HEK293 (cell line): ENCODE results near the gene G6PD.
A peak's percentile ranks its signal among the peaks of the same experiment; 100 is the strongest.
"Not testable (repeated sequence)": the region's sequence is repeated elsewhere in the genome, so short reads cannot be mapped to it uniquely, and the experiment has no call there.

Experiments used
- CTCF ChIA-PET: fragments of 350-600 bp; formaldehyde crosslinking; extraction: SDS; loops from one replicate; lab custom pipeline; 2021; ENCODE audit warnings: antibody characterized with exemption; lab: Yijun Ruan, JAX
- POLR2A ChIA-PET: fragments of 300-600 bp; formaldehyde crosslinking; extraction: SDS; loops from one replicate; lab custom pipeline; 2020; ENCODE audit warnings: antibody characterized with exemption, inconsistent platforms; lab: Yijun Ruan, JAX
- H3K27ac ChIP-seq: fragments of 200-500 bp; sonication (Bioruptor generic); 2 replicates; pipeline ENCODE4 v1.5.1; 2014; ENCODE audit warnings: low read depth, low read length, control low read depth, inconsistent platforms; ENCODE audit errors: extremely low read depth
- H3K36me3 ChIP-seq, 2 experiments: fragments of 200-500 bp in 1 of 2; sonication (Bioruptor generic) in 1 of 2; 1 replicate in 1 of 2; 2 replicates in 1 of 2; pipeline ENCODE4 v1.5.1; 2014 to 2017; ENCODE audit warnings: inconsistent platforms in 2 of 2, low read length in 2 of 2; ENCODE audit not compliant: control insufficient read depth in 2 of 2, insufficient read depth in 1 of 2
- H3K4me1 ChIP-seq: fragments of 200-500 bp; sonication (Bioruptor generic); 2 replicates; pipeline ENCODE4 v1.5.1; 2014; ENCODE audit warnings: mild to moderate bottlenecking, low read length, inconsistent platforms; ENCODE audit not compliant: control insufficient read depth, insufficient read depth
- H3K4me3 ChIP-seq: 2 replicates; pipeline ENCODE4 v1.5.1; 2011; ENCODE audit warnings: low read depth, mild to moderate bottlenecking, control low read depth, low read length, moderate library complexity
- H3K9me3 ChIP-seq: fragments of 200-500 bp; sonication (Bioruptor generic); 2 replicates; pipeline ENCODE4 v1.5.1; 2014; ENCODE audit warnings: low read depth, low read length, inconsistent platforms; ENCODE audit not compliant: control insufficient read depth, insufficient read depth
- BCL11A ChIP-seq: fragments of 450-650 bp; formaldehyde crosslinking; IDR thresholded peaks from 2 replicates; pipeline ENCODE4 v1.5.1; 2016; ENCODE audit warnings: low read depth, missing biosample characterization, missing genetic modification characterization
- HOXD13 ChIP-seq: sonication (generic); formaldehyde crosslinking; IDR thresholded peaks from 2 replicates; pipeline ENCODE4 v1.8.0; 2022; ENCODE audit warnings: missing genetic modification reagents, borderline replicate concordance
- KLF1 ChIP-seq: fragments of 450-650 bp; formaldehyde crosslinking; IDR thresholded peaks from 2 replicates; pipeline ENCODE4 v1.5.1; 2016; ENCODE audit warnings: missing biosample characterization, missing genetic modification characterization
- TRIM28 ChIP-seq: IDR thresholded peaks from 2 replicates; pipeline ENCODE4 v1.6.1; 2011; ENCODE audit warnings: low read length, control low read depth, borderline replicate concordance
- ZFHX2 ChIP-seq: fragments of 450-650 bp; formaldehyde crosslinking; conservative IDR thresholded peaks from 2 replicates; pipeline ENCODE4 v1.5.1; 2016; ENCODE audit warnings: missing biosample characterization, missing genetic modification characterization
- ZNF311 ChIP-seq: fragments of 450-650 bp; formaldehyde crosslinking; IDR thresholded peaks from 2 replicates; pipeline ENCODE4 v1.5.1; 2017; ENCODE audit warnings: missing biosample characterization, missing genetic modification characterization, borderline replicate concordance
- ZNF335 ChIP-seq: fragments of 450-650 bp; formaldehyde crosslinking; conservative IDR thresholded peaks from 2 replicates; pipeline ENCODE4 v1.5.1; 2016; ENCODE audit warnings: missing biosample characterization, missing genetic modification characterization
- ZNF391 ChIP-seq: fragments of 450-650 bp; formaldehyde crosslinking; IDR thresholded peaks from 2 replicates; pipeline ENCODE4 v1.5.1; 2016; ENCODE audit warnings: low read depth, missing biosample characterization, missing genetic modification characterization, borderline replicate concordance
- ZNF404 ChIP-seq: fragments of 450-650 bp; formaldehyde crosslinking; IDR thresholded peaks from 2 replicates; pipeline ENCODE4 v1.5.1; 2017; ENCODE audit warnings: missing biosample characterization, missing genetic modification characterization
- ZNF561 ChIP-seq: fragments of 450-650 bp; IDR thresholded peaks from 2 replicates; pipeline ENCODE4 v1.5.1; 2018; ENCODE audit warnings: missing biosample characterization, missing genetic modification characterization, borderline replicate concordance
- ZNF654 ChIP-seq: fragments of 450-650 bp; formaldehyde crosslinking; IDR thresholded peaks from 2 replicates; pipeline ENCODE4 v1.5.1; 2016; ENCODE audit warnings: low read depth, missing biosample characterization, missing genetic modification characterization
- ZNF747 ChIP-seq: fragments of 450-650 bp; formaldehyde crosslinking; IDR thresholded peaks from 2 replicates; pipeline ENCODE4 v1.5.1; 2016; ENCODE audit warnings: missing biosample characterization, missing genetic modification characterization
- ZNF776 ChIP-seq: fragments of 450-650 bp; formaldehyde crosslinking; IDR thresholded peaks from 2 replicates; pipeline ENCODE4 v1.5.0; 2017; ENCODE audit warnings: missing biosample characterization, missing genetic modification characterization, borderline replicate concordance
- TF ChIP-seq, protein P1 (sequence below): fragments of 450-650 bp; formaldehyde crosslinking; IDR thresholded peaks from 2 replicates; pipeline ENCODE4 v1.5.1; 2016; ENCODE audit warnings: missing biosample characterization, missing genetic modification characterization
- TF ChIP-seq, protein P2 (sequence below): fragments of 450-650 bp; IDR thresholded peaks from 2 replicates; pipeline ENCODE4 v1.5.1; 2018; ENCODE audit warnings: missing biosample characterization, mild to moderate bottlenecking, missing genetic modification characterization
- TF ChIP-seq, protein P3 (sequence below): fragments of 450-650 bp; formaldehyde crosslinking; IDR thresholded peaks from 2 replicates; pipeline ENCODE4 v1.5.1; 2017; ENCODE audit warnings: missing biosample characterization, missing genetic modification characterization
- TF ChIP-seq, protein P4 (sequence below): fragments of 450-650 bp; formaldehyde crosslinking; IDR thresholded peaks from 2 replicates; pipeline ENCODE4 v1.5.1; 2017; ENCODE audit warnings: missing biosample characterization, missing genetic modification characterization
- TF ChIP-seq, protein P5 (sequence below): fragments of 450-650 bp; formaldehyde crosslinking; IDR thresholded peaks from 2 replicates; pipeline ENCODE4 v1.5.1; 2016; ENCODE audit warnings: missing biosample characterization, missing genetic modification characterization

Gene G6PD

DNA sequence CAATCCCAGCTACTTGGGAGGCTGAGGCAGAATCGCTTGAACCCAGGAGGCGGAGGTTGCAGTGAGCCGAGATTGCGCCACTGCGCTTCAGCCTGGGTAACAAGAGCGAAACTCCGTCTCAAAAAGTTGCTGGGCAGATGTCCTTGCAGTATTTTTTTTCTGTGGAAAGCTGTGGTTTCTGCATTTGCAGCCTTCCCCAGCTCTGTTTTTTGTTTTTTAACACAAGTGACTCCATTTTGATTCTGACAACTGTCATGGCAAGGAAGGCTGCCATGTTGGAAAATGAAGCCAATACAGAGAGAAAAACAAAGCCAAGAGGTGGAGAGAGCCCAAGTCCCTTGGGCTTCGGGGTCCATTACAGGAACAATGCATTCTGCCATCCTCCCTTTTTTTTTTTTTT, 44.5 kb downstream of the G6PD start (continued):
- no peak for TF ChIP-seq TRIM28
- no peak for TF ChIP-seq ZNF335 (tag by site-specific recombination)
- no peak for TF ChIP-seq ZNF776 (tag by site-specific recombination)
- TF ChIP-seq ZNF747 (tag by site-specific recombination) = no peak

DNA sequence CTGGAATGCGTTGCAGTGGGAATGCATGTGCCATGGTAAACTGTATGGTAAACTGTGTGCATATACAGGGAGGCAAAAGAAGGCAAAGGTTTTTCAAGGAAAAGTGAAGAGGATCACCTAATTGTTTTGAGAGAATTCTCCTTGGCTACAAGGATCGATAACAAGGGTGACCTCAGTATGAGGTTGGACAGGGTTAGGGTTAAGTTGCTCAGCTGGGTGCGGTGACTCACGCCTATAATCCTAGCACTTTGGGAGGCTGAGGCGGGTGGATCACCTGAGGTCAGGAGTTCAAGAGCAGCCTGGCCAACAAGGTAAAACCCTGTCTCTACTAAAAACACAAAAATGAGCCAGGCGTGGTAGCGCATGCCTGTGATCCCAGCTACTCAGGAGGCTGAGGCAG, 45.2 kb downstream of the G6PD start:
- H3K4me1 ChIP-seq, H3K36me3 ChIP-seq, H3K27ac ChIP-seq, POLR2A ChIA-PET, H3K9me3 ChIP-seq, H3K4me3 ChIP-seq: not testable (repeated sequence)
- peak; percentile 56; the same call in 1 of the 2 replicates for TF ChIP-seq KLF1
- CTCF ChIA-PET = interaction anchor here (0.7 to 1.2 kb wide), 3 partner anchors 14 to 16 kb away, joined by 3 to 5 read pairs (median 3); no protein-coding TSS in a partner anchor

DNA sequence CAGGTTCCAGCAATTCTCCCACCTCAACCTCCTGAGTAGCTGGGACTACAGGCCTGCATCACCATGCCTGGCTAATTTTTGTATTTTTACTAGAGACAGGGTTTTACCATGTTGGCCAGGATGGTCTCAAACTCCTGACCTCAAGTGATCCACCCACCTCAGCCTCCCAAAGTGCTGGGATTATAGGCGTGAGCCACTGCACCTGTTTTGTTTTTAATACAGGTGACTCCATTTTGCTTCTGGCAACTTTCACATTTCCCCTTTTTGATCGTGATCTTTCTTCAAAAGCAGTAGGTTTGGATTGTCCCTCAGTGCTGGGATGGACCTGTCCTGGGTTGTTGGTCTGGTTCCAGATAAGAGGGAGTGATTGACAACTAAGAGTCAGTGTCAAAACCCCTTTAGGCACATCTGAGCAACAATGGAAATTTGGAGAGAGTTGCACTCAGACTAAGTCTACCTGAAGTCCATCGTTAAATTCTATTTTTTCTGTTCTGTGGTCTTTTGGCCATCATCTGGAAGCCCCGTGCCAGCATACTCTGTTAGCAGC, 50.0 kb downstream of the G6PD start:
- H3K27ac ChIP-seq, H3K36me3 ChIP-seq, H3K4me3 ChIP-seq, H3K9me3 ChIP-seq, H3K4me1 ChIP-seq, CTCF ChIA-PET: not testable (repeated sequence)
- POLR2A ChIA-PET = interaction anchor here (0.7 to 1.1 kb wide), 2 partner anchors 10 to 126 kb away, joined by 3 to 4 read pairs; partner anchors contain the start of gene UBL4A
- TF ChIP-seq, protein P1, sequence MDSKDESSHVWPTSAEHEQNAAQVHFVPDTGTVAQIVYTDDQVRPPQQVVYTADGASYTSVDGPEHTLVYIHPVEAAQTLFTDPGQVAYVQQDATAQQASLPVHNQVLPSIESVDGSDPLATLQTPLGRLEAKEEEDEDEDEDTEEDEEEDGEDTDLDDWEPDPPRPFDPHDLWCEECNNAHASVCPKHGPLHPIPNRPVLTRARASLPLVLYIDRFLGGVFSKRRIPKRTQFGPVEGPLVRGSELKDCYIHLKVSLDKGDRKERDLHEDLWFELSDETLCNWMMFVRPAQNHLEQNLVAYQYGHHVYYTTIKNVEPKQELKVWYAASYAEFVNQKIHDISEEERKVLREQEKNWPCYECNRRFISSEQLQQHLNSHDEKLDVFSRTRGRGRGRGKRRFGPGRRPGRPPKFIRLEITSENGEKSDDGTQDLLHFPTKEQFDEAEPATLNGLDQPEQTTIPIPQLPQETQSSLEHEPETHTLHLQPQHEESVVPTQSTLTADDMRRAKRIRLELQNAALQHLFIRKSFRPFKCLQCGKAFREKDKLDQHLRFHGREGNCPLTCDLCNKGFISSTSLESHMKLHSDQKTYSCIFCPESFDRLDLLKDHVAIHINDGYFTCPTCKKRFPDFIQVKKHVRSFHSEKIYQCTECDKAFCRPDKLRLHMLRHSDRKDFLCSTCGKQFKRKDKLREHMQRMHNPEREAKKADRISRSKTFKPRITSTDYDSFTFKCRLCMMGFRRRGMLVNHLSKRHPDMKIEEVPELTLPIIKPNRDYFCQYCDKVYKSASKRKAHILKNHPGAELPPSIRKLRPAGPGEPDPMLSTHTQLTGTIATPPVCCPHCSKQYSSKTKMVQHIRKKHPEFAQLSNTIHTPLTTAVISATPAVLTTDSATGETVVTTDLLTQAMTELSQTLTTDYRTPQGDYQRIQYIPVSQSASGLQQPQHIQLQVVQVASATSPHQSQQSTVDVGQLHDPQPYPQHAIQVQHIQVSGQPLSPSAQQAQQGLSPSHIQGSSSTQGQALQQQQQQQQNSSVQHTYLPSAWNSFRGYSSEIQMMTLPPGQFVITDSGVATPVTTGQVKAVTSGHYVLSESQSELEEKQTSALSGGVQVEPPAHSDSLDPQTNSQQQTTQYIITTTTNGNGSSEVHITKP (tag by site-specific recombination) = peak; percentile 64

DNA sequence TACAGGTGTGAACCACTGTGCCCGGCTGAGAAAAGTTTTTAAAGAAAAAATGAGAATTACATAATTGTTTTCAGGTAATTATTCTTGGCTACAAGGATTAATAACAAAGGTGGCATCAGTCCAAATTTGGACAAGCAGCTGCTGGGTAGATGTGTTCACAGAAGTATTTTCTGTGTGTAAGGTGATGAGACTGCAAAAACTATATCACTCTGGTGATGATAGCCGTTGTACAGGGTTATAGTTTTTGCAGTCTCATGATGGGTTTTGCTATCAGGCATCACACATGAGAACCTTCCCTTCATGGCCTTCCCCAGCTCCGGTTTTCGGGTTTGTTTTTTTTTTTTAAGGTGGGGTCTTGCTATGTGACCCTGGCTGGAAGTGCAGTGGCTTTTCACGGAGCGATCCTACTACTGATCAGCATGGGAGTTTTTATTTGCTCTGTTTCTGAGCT, 51.1 kb downstream of the G6PD start:
- Histone ChIP-seq H3K27ac (no peak overlapping the region), H3K4me3 (no peak overlapping the region), H3K9me3 (no peaks in the 10 kb centered on the region; the same call in 1 of the 2 replicates), H3K4me1 (no peaks in the 10 kb centered on the region), H3K36me3 (no peaks in the 10 kb centered on the region)
- CTCF ChIA-PET = interaction anchor here (0.6 kb wide), 1 partner anchor 764 kb away, joined by 4 read pairs; no protein-coding TSS in a partner anchor
- POLR2A ChIA-PET = interaction anchor here (0.6 to 1.1 kb wide), 2 partner anchors 18 to 124 kb away, joined by 3 to 4 read pairs; no protein-coding TSS in a partner anchor
- TF ChIP-seq ZFHX2 (tag by site-specific recombination) (no peak), HOXD13 (CRISPR knock-in tag) (no peak), ZNF404 (tag by site-specific recombination) (no peak), ZNF311 (tag by site-specific recombination) (no peak), ZNF654 (no peak), TRIM28 (no peak), BCL11A (tag by site-specific recombination) (no peak), ZNF561 (tag by site-specific recombination) (no peak), ZNF391 (tag by site-specific recombination) (no peak)
- TF ChIP-seq, protein P2, sequence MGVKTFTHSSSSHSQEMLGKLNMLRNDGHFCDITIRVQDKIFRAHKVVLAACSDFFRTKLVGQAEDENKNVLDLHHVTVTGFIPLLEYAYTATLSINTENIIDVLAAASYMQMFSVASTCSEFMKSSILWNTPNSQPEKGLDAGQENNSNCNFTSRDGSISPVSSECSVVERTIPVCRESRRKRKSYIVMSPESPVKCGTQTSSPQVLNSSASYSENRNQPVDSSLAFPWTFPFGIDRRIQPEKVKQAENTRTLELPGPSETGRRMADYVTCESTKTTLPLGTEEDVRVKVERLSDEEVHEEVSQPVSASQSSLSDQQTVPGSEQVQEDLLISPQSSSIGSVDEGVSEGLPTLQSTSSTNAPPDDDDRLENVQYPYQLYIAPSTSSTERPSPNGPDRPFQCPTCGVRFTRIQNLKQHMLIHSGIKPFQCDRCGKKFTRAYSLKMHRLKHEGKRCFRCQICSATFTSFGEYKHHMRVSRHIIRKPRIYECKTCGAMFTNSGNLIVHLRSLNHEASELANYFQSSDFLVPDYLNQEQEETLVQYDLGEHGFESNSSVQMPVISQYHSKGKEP (tag by site-specific recombination) = no peak
- TF ChIP-seq, protein P3, sequence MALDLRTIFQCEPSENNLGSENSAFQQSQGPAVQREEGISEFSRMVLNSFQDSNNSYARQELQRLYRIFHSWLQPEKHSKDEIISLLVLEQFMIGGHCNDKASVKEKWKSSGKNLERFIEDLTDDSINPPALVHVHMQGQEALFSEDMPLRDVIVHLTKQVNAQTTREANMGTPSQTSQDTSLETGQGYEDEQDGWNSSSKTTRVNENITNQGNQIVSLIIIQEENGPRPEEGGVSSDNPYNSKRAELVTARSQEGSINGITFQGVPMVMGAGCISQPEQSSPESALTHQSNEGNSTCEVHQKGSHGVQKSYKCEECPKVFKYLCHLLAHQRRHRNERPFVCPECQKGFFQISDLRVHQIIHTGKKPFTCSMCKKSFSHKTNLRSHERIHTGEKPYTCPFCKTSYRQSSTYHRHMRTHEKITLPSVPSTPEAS = no peak
- TF ChIP-seq, protein P4, sequence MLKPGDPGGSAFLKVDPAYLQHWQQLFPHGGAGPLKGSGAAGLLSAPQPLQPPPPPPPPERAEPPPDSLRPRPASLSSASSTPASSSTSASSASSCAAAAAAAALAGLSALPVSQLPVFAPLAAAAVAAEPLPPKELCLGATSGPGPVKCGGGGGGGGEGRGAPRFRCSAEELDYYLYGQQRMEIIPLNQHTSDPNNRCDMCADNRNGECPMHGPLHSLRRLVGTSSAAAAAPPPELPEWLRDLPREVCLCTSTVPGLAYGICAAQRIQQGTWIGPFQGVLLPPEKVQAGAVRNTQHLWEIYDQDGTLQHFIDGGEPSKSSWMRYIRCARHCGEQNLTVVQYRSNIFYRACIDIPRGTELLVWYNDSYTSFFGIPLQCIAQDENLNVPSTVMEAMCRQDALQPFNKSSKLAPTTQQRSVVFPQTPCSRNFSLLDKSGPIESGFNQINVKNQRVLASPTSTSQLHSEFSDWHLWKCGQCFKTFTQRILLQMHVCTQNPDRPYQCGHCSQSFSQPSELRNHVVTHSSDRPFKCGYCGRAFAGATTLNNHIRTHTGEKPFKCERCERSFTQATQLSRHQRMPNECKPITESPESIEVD (tag by site-specific recombination) = no peak
- TF ChIP-seq, protein P5, sequence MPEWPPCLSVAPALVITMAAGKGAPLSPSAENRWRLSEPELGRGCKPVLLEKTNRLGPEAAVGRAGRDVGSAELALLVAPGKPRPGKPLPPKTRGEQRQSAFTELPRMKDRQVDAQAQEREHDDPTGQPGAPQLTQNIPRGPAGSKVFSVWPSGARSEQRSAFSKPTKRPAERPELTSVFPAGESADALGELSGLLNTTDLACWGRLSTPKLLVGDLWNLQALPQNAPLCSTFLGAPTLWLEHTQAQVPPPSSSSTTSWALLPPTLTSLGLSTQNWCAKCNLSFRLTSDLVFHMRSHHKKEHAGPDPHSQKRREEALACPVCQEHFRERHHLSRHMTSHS = no peak
